NCI-H526 treated with DMSO at 0.1 percent for 48 hours (cell line): Measurements from ENCODE around the gene VAV1.
A peak's percentile ranks its signal among the peaks of the same experiment; 100 is the strongest.
"Not testable (repeated sequence)": the region's sequence is repeated elsewhere in the genome, so short reads cannot be mapped to it uniquely, and the experiment has no call there.

Source experiments
- DNase-seq: peaks from one replicate; lab custom pipeline; 2025; lab: John Stamatoyannopoulos, UW

The VAV1 gene

DNA sequence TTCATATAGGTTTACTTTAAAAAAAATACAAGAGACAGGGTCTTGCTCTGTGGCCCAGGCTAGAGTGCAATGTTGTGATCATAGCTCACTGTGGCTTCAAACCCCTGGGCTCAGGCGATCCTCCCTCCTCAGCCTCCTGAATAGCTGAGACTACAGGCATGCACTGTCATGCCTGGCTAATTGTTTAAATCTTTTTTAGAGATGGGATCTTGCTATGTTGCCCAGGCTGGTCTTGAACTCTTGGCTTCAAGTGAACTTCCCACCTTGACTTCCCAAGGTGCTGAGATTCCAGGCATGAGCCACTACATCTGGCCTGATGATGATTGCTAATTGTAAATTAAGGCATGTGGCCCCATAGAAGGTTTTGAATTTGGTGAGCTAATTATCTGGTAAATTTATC lies 79.5 kb downstream of the VAV1 start:
- DNase-seq, result no peak

DNA sequence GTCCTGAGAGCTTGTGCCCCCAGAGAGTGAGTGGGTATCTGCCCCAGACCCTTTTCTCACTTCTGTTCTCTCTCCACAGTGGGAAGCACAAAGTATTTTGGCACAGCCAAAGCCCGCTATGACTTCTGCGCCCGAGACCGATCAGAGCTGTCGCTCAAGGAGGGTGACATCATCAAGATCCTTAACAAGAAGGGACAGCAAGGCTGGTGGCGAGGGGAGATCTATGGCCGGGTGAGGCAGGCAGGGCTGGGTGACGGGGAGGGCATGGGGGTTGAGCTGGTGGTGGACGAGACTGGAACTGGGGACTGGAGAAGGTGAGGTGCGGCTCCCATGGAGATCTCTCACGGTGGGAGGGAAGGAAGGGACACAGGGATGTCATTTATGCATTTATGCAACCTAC lies 81.4 kb downstream of the VAV1 start:
- DNase-seq, result no peak

DNA sequence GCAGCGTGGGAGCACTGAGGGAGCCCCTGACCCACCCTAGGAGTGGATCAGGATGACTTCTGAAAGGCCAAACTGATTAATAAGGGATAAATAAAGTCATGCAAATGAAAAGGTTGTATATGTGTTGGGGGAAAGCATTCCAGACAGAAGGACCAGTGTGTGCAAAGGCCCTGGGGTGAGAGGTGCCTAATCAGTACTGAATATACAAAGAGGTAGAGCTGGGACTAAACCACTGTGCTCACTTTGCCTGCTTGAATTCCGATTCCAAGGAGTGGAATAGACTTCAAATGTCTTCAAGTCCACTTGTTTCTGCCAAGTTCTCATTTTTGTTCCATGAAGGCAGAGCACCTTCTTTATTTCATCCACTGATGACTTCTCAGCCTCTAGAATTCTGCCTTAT lies 82.2 kb downstream of the VAV1 start:
- no peak for DNase-seq

DNA sequence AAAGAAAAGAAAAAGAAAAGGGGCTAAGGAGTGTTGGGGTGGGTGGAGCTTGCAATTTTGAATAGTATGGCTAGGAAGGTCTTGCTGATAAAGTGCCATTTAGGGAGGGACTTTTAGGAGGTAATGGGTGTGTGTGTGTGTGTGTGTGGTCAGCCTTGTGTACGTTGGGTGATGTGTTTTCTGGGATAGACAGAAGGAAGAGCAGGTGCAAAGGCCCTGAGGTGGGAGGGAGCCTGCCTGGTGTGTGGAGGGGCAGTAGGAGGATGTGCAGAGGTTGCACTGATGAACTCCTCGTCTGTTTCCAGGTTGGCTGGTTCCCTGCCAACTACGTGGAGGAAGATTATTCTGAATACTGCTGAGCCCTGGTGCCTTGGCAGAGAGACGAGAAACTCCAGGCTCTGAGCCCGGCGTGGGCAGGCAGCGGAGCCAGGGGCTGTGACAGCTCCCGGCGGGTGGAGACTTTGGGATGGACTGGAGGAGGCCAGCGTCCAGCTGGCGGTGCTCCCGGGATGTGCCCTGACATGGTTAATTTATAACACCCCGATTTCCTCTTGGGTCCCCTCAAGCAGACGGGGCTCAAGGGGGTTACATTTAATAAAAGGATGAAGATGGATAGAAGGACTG lies 84.4 kb downstream of the VAV1 start:
- DNase-seq, result no peak

DNA sequence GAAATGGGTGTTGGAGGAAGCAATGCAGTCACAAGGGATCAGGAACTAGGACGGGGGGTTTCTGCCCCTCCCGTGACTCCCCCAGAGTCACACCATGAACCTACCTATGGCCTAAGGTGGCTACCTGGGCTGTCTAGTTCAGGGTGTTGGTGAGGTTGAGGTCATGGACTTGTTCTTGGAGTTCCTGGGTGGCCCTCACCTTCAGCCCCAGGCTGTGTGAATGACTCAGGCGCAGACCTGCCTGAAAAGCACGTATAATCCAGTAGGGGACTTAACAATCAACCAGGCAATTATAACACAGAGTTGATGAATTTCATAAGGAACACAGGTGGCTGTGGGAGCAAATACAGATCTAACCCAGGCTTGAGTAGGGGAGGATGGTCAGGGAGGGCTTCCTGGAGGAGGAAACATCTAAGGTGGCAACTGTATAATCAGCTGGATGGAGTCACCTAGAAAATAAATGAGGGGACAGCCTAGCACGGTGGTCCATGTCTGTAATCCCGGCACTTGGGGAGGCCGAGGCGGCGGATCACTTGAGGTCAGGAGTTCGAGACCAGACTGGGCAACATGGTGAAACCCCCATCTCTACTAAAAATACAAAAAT lies 89.3 kb downstream of the VAV1 start:
- no peak for DNase-seq

DNA sequence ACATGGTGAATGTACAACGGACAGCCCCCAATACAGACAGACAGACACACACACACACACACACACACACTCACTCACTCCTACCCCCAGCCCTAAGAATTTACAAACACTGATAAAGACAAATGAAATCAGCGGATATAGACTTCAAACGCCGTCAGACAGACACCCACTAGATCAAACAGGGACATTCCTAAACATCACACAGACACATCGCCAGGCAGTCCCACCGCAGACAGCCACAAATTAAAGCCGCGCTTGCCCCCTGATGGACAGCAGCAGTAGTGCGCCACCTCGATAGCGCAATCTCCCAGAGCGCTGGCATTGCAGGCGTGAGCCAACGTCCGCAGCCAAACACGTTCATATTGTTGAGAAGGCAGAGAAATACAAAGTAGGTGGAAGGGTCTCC lies 90.2 kb downstream of the VAV1 start:
- DNase-seq, result peak; percentile 42

DNA sequence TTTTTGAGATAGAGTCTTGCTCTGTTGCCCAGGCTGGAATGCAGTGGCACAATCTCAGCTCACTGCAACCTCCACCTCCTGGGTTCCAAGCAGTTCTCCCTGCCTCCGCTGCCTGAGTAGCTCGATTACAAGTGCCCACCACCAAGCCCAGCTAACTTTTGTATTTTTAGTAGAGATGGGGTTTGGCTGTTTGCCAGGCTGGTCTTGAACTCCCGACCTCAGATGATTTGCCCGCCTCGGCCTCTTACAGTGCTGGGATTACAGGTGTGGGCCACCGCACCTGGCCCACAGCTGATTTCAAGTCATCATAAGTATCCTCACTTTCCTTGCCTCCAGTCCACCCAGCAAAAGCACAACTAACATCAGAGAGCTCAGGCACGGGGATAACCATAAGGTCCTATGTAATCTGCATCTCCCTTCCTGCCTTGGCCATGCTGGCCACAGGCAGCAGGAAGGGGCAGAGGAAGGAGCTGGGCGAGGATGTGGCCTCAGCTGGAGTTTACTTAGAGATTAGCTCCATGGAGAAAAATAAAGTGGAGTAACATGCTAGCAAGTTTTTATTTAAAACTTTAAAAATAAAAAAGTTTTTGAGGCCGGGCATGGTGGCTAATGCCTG lies 91.9 kb downstream of the VAV1 start:
- no peak for DNase-seq

DNA sequence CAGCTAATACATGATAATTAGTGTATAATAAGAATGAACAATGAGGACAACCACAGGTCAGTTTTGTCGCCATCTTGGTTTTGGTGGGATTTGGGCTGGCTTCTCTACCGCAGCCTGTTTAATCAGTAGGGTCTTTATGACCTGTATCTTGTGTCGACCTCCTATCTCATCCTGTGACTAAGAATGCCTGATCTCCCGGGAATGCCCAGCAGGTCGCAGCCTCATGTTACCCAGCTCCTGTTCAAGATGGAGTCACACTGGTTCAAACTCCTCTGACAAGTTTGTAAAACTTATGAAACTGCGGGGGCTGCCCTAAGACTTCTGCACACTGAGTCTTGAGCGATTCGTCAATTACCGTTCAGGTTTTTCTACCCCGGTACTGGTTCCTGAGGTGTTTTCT lies 93.3 kb downstream of the VAV1 start:
- no peak for DNase-seq

DNA sequence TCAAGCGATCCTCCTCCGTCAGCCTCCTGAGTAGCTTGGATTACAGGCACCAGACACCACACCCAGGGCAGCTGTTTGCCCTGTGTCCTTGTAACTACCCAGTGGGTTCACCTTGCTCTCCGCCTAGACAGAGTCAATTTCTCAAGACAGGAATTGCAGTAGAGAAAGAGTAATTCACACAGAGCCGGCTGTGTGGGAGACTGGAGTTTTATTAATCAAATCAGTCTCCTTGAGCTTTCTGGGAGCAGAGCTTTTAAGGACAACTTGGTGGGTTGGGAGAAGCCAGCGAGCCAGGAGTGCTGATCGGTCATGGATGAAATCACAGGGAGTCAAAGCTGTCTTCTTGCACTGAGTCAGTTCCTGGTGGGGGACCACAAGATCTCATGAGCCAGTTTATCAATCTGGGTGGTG lies 94.2 kb downstream of the VAV1 start:
- no peak for DNase-seq

DNA sequence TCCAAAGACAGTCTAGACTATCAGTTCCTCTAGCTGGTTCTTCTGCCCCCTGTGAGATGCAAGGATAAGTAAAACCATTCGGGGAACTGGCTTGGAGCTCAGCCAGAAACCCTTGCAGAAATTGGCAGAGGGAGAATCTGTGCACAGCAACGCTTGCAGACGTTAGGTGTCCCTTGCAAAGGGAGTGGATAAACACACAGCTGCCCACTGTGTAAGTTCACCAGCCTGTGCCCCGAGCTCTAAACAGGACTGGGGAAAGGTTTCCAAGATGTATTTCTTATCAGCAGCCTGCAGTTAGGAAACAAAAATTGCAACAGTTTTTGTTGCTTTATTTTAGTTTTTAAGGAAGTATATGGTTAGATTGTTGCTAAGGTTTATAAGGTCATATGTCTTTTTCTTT lies 95.8 kb downstream of the VAV1 start:
- DNase-seq, result no peak

DNA sequence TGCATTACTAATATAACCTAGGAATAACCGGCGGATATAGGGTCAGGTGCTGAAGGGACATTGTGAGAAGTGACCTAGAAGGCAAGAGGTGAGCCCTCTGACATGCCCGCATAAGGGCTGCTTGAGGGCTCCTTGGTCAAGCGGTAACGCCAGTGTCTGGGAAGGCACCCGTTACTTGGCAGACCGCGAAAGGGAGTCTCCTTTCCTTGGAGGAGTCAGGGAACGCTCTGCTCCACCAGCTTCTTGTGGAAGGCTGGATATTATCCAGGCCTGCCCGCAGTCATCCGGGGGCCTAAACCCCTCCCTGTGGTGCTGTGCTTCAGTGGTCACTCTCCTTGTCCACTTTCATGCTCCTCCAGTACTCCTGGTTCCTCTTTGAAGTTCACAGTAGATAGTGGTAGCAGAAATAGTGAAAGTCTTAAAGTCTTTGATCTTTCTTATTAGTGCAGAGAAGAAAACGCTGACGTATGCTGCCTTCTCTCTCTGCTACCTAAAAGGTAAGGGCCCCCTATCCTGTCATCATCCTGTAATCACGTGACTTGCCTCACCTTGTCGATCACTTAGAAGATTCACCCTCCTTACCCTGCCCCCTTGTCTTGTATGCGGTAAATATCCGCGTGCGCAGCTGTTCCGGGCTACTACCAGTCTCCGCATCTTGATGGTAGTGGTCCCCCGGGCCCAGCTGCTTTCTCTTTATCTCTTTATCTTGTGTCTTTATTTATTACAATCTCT lies 96.8 kb downstream of the VAV1 start:
- DNase-seq, result not testable (repeated sequence)

DNA sequence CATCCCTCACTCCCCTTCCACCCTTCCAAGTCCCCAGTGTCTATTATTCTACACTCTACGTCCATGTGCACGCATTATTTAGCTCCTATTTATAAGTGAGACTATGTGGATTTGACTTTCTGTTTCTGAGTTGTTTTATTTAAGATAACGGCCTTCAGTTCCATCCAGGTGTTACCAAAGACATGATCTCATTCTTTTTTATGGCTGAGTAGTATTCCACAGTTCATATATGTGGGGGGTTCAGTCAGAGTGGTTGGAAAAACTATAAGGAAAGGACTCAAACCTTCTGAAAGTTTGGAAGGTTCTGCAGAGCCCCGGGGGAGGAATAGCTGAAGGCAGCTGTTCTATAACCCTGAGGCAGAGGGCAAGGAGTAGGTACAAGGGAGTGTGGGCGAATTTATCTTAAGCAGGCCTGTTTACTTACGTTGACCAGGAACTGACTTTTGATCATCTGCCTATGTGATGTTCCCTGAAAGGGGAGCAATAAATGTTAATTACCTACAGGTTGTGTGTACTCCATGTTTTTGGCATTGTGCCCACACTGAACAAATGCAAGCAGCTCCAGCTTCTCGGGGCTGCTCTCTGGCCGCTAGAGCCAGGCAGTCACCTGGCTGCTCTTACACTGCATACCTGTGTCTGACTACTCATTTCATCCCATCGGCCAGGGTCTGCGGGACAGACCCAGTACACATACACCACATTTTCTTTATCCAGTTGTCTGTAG lies 101.4 kb downstream of the VAV1 start:
- no peak for DNase-seq

DNA sequence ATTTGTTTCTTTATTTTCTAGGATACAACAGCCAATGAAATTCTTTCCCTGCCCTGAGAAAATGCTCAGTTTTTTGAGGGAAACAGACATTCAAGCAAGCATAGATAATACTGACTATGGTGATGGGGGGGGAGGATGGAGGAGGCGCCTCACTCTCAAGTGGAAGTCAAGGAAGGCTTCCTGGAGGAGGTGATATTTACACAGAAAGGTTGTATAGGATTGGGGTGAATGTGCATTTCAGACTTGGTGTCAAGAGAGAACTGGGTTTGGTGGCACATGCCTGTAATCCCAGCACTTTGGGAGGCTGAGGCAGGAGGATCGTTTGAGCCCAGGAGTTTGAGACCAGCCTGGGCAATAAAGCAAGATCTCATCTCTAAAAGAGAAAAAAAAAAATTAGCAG lies 102.7 kb downstream of the VAV1 start:
- DNase-seq, result no peak

DNA sequence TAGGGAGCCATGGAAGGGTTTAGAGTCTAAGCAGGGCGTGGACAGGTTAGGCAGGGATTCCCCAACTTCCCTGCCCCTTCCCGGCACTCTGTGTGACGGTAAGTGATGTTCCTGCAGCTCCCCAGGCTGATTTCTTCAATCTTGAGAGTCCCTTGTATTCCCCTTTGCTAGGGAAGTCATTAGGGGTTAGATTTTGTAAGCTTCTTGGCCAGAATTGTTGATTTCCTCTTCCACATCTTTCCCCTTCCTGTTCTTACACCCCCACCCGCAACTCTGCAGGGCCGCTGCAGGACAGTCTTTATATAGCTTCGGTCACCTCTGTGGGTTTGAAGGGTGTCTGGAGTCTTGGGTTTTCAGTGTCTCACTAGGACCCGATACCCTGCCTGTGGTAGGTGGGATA lies 104.2 kb downstream of the VAV1 start:
- DNase-seq, result no peak

DNA sequence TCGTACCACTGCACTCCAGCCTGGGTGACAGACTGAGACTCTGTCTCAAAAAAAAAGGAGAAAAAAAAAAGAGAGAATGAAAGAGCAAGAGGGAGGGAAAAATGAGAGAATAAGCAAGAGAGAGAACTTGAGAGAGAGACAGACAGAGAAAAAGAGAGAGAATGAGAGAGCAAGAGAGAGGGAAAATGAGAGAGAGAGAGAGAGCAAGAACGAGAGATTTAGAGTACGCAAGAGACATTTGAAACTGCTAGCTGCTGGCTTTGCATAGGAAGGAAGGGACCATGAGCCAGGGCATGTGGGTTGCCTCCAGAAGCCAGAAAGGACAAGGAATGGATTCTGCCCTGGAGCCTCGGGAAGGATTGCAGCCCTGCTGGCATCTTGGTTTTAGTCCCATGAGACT lies 105.3 kb downstream of the VAV1 start:
- DNase-seq, result no peak

DNA sequence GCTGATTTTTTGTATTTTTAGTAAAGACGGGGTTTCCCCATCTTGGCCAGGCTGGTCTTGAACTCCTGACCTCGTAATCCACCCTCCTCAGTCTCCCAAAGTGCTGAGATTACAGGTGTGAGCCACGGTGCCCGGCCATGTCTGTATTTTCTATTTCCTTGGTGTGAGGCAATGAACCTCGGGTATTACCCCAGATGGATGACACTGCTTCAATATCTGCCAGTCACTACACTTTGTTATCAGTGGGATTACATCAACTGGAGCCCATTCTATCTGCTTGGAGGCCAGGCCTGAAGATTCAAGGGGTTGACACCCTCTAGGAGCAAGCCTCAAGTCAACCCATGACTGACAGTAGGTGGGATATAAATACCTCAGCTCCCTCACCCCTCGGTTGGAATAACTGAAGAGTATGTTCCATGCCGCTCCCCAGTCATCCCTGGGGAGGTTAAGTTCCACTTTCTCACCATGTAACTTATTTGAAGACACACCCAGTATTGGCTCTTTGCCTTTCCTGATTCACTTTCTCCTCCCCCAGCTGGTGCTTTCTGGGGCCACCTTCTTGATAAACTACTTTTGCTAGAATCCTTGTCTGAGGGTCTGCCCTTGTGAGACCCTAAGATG lies 113.9 kb downstream of the VAV1 start:
- no peak for DNase-seq

DNA sequence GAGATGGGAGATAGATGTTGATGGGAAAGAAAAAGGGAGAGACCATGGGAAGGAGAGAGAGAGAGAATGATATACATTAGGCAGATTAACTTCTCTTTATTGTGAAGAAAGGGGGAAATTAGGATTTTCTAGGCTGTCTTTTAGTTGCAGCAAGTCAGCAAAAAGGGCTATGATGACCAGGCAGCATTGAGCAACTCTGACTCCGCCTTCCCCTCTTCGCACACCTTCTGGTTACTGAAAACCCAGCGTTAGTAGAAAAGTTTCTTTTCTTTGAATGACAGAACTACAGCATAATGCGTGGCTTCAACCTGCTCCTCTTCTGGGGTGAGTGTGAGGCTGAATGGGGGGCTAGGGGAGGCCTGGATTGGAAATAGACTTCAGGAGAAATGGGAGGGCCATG lies 114.8 kb downstream of the VAV1 start, which contains the start of gene ADGRE1:
Gene ADGRE1, plus strand, starts transcription at position 264 of the 400 bp plus-strand sequence. Its CDS starts 30 bp downstream, at position 294.
- no peak for DNase-seq

DNA sequence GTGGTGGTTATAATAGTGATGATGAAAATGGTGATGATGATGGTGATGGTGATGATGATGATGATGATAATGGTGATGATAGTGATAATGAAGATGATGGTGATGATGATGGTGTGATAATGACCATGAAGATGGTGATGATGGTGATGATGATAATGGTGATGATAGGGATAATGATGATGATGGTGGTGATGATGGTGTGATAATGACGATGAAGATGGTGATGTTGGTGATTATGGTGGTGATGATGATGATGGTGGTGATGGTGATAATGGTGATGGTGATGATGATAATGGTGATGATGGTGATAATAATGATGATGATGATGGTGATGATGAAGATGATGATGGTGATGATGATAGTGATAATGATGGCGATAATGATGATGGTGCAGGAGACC lies 116.5 kb downstream of the VAV1 start:
- no peak for DNase-seq

DNA sequence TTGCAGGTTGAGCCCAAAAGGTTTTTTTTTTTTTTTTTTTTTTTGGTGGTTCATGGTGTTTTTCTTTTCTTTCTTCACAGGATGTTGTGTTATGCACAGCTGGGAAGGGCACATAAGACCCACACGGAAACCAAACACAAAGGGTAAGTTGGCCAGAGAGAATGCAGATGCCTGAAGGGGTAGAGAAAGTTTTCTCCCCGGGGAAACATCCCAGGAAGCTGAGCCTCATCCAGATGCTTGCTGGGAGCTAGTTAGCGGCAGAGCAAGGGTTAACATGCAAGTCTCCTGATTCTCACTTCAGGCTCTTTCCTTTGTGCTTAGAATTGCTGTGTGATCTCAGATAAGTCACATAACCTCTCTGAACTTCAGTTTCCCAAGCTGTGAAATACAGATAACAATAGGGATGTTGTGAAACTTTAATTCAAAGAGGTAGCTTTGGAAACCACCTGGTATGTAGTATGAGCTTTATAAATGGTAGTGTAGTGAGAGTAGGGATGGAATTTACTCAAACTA lies 117.9 kb downstream of the VAV1 start:
- no peak for DNase-seq

DNA sequence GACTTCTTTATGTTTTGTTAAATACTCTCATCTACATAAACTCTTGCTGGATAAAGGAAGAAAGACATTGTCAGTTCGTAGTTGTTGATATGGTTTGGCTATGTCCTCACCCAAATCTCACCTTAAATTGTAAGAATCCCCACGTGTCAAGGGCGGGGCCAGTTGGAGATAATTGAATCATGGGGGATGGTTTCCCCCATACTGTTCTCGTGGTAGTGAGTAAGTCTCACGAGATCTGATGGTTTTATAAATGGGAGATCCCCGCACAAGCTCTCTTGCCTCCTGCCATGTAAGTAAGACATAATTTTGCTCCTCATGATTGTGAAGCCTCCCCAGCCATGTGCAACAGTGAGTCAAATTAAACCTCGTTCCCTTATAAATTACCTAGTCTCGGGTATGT lies 118.4 kb downstream of the VAV1 start:
- no peak for DNase-seq

DNA sequence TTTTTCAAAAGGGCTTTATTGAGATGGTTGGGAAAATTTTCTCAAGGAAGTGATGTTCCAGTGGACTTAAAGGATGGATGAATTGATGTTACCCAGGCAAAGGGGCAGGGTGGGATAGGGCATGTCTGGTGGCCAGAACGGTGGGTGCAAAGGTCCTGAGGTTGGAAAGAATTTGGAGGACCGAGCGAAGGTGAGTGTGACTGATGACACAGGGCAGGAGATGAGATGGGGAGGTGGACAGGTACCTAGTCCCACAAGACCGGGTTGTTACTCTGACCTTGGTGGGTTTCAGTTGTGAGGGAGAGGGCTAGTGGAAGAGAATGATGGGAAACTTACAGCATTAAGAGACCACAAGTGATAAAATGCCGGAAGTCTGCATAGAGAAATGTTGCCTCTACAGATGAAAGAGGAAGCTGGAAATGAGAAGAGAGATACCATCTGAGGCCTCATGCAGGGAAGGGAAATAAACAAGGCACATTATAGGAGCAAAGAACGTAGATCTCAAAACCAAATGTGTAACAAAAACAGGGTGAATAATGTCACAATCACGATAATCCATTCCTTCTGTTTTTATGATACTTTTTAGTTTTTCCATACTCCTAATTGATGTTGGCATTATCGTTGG lies 119.4 kb downstream of the VAV1 start:
- DNase-seq, result no peak
